Measurements from ENCODE around the gene PPP1R15B.

The PPP1R15B gene

GRCh38 chr1:204398197-204399125, 13.2 kb downstream of the PPP1R15B start:
- peak; percentile 20 for DNase-seq

- DNase-seq = no peak
Observed at GRCh38 chr1:204396015-204396583, 15.5 kb downstream of the PPP1R15B start.

- DNase-seq = no peak
Observed at GRCh38 chr1:204391629-204392028, 20.0 kb downstream of the PPP1R15B start.

GRCh38 chr1:204390751-204391466, 20.7 kb downstream of the PPP1R15B start:
- no peak for DNase-seq

- DNase-seq = no peak
Observed at GRCh38 chr1:204385727-204386126, 25.9 kb downstream of the PPP1R15B start.

GRCh38 chr1:204384636-204385352, 26.8 kb downstream of the PPP1R15B start:
- no peak for DNase-seq

GRCh38 chr1:204383163-204383904, 28.3 kb downstream of the PPP1R15B start:
- no peak for DNase-seq

GRCh38 chr1:204382714-204383083, 28.9 kb downstream of the PPP1R15B start:
- no peak for DNase-seq

GRCh38 chr1:204380293-204380831, 31.3 kb downstream of the PPP1R15B start:
- DNase-seq = no peak

- DNase-seq = no peak
Observed at GRCh38 chr1:204377800-204378668, 33.6 kb downstream of the PPP1R15B start.

- no peak for DNase-seq
Observed at GRCh38 chr1:204376919-204377799, 34.5 kb downstream of the PPP1R15B start.

- no peak for DNase-seq
Observed at GRCh38 chr1:204376465-204376864, 35.2 kb downstream of the PPP1R15B start.

GRCh38 chr1:204373911-204374310, 37.7 kb downstream of the PPP1R15B start:
- no peak for DNase-seq

GRCh38 chr1:204370176-204370575, 41.4 kb downstream of the PPP1R15B start:
- no peak for DNase-seq

GRCh38 chr1:204368996-204369726, 42.5 kb downstream of the PPP1R15B start:
- no peak for DNase-seq

- DNase-seq = no peak
Observed at GRCh38 chr1:204367956-204368355, 43.7 kb downstream of the PPP1R15B start.

- DNase-seq = no peak
Observed at GRCh38 chr1:204367193-204367858, 44.3 kb downstream of the PPP1R15B start.

- no peak for DNase-seq
Observed at GRCh38 chr1:204366759-204367158, 44.9 kb downstream of the PPP1R15B start.

All from KG1 (cell line).